GM23338 (cell line): ENCODE measurements around the gene DNAAF9.

ENCODE experiments used
- POLR2AphosphoS5 ChIP-seq: IDR thresholded peaks from 2 replicates; pipeline ENCODE4 v1.6.1; 2016; ENCODE audit warnings: antibody characterized with exemption, low read depth
- TF ChIP-seq, protein P1 (sequence below), 2 experiments: fragments of 200-600 bp in 1 of 2; sonication (generic) in 1 of 2; conservative IDR thresholded peaks; 2 replicates each; pipeline versions ENCODE4 v1.5.1 to v1.6.1; 2016 to 2017; ENCODE audit warnings: antibody characterized with exemption in 2 of 2, low read depth in 2 of 2, mild to moderate bottlenecking in 2 of 2, moderate library complexity in 1 of 2
- TF ChIP-seq, protein P2 (sequence below): IDR thresholded peaks from 2 replicates; pipeline ENCODE4 v1.6.1; 2016; ENCODE audit warnings: antibody characterized with exemption

DNA sequence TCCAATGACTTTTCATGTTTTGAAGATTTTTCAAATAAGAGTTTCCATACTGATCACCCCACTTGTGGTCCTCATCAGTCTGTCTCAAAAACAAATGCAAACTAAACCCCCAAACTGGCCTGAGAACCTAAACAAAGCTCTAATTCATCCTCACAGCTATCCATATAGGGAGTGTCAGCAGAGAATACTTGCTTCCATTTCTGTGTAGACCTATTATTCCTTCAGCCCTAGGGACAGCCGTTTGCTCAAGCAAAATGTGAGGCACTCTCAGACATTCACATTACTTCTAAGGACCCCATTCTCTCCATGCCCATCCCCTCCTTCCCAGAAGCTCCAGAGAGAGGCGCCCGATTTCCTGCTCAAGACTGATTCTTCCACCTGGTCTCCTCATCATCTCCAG lies 24.6 kb downstream of the DNAAF9 start:
- TF ChIP-seq, protein P1, sequence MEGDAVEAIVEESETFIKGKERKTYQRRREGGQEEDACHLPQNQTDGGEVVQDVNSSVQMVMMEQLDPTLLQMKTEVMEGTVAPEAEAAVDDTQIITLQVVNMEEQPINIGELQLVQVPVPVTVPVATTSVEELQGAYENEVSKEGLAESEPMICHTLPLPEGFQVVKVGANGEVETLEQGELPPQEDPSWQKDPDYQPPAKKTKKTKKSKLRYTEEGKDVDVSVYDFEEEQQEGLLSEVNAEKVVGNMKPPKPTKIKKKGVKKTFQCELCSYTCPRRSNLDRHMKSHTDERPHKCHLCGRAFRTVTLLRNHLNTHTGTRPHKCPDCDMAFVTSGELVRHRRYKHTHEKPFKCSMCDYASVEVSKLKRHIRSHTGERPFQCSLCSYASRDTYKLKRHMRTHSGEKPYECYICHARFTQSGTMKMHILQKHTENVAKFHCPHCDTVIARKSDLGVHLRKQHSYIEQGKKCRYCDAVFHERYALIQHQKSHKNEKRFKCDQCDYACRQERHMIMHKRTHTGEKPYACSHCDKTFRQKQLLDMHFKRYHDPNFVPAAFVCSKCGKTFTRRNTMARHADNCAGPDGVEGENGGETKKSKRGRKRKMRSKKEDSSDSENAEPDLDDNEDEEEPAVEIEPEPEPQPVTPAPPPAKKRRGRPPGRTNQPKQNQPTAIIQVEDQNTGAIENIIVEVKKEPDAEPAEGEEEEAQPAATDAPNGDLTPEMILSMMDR (conservative IDR thresholded peaks at IDR 0.05; ENCODE audit: low read depth in 2 of 2) = no peak
- TF ChIP-seq POLR2AphosphoS5 = no peak
- TF ChIP-seq, protein P2, sequence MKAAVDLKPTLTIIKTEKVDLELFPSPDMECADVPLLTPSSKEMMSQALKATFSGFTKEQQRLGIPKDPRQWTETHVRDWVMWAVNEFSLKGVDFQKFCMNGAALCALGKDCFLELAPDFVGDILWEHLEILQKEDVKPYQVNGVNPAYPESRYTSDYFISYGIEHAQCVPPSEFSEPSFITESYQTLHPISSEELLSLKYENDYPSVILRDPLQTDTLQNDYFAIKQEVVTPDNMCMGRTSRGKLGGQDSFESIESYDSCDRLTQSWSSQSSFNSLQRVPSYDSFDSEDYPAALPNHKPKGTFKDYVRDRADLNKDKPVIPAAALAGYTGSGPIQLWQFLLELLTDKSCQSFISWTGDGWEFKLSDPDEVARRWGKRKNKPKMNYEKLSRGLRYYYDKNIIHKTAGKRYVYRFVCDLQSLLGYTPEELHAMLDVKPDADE = no peak
